Activated CD8-positive, alpha-beta memory T cell treated with anti-CD3 and anti-CD28 coated beads, Interleukin-2, amount 50 U/mL, for 48 hours (primary cell): ENCODE measurements around the gene SDK1.
"Not testable (repeated sequence)": the region's sequence is repeated elsewhere in the genome, so short reads cannot be mapped to it uniquely, and the experiment has no call there.

ENCODE experiments used
- DNase-seq: peaks from one replicate; pipeline ENCODE4 v3.0.0-alpha.2; 2020

The SDK1 gene

GRCh38 chr7:4094158-4094557 is 793.1 kb downstream of the SDK1 start:
- DNase-seq: not testable (repeated sequence)

GRCh38 chr7:4097001-4097609 is 796.1 kb downstream of the SDK1 start:
- no peak for DNase-seq

GRCh38 chr7:4098169-4098568 is 797.1 kb downstream of the SDK1 start:
- DNase-seq: no peak

- no peak for DNase-seq
These were observed 798.6 kb downstream of the SDK1 start for GRCh38 chr7:4099651-4100050.

GRCh38 chr7:4100148-4100547 is 799.1 kb downstream of the SDK1 start:
- no peak for DNase-seq

GRCh38 chr7:4100691-4101090 is 799.6 kb downstream of the SDK1 start:
- DNase-seq: no peak

GRCh38 chr7:4102231-4102841 is 801.3 kb downstream of the SDK1 start:
- DNase-seq: no peak

GRCh38 chr7:4103352-4104091 is 802.5 kb downstream of the SDK1 start:
- DNase-seq: no peak

GRCh38 chr7:4107839-4108238 is 806.8 kb downstream of the SDK1 start:
- no peak for DNase-seq

GRCh38 chr7:4108951-4109350 is 807.9 kb downstream of the SDK1 start:
- DNase-seq: no peak

GRCh38 chr7:4109481-4110110 is 808.5 kb downstream of the SDK1 start:
- DNase-seq: no peak

- DNase-seq: no peak
These were observed 809.4 kb downstream of the SDK1 start for GRCh38 chr7:4110438-4110837.

GRCh38 chr7:4111166-4111565 is 810.1 kb downstream of the SDK1 start:
- DNase-seq: no peak

- DNase-seq: no peak
These were observed 812.2 kb downstream of the SDK1 start for GRCh38 chr7:4113271-4113670.

GRCh38 chr7:4113976-4114375 is 812.9 kb downstream of the SDK1 start:
- DNase-seq: no peak

GRCh38 chr7:4115442-4115841 is 814.4 kb downstream of the SDK1 start:
- no peak for DNase-seq

- no peak for DNase-seq
These were observed 815.0 kb downstream of the SDK1 start for GRCh38 chr7:4115941-4116610.

- DNase-seq: no peak
These were observed 818.8 kb downstream of the SDK1 start for GRCh38 chr7:4119848-4120247.

- DNase-seq: no peak
These were observed 822.3 kb downstream of the SDK1 start for GRCh38 chr7:4123346-4123745.

GRCh38 chr7:4123823-4124222 is 822.8 kb downstream of the SDK1 start:
- no peak for DNase-seq

- DNase-seq: no peak
These were observed 823.8 kb downstream of the SDK1 start for GRCh38 chr7:4124556-4125477.

GRCh38 chr7:4127909-4128560 is 827.0 kb downstream of the SDK1 start:
- DNase-seq: no peak
